Hair follicular keratinocyte (primary cell): Measurements from ENCODE around the gene CPEB4. TPM values are rescaled to one million over a fixed set of nuclear protein-coding genes. Genes with fewer than 3 reads are reported as not detected.

Experiments used
- total RNA-seq: library from RNA; depleted of rRNA; stranded (reverse); fragments of >200 nt; gene quantifications from 2 replicates; pipeline ENCODE4 v1.2.3, GENCODE V29; 2015

The CPEB4 gene
- 10.3 and 10.9 TPM in 2 replicates for total RNA-seq

DNA sequence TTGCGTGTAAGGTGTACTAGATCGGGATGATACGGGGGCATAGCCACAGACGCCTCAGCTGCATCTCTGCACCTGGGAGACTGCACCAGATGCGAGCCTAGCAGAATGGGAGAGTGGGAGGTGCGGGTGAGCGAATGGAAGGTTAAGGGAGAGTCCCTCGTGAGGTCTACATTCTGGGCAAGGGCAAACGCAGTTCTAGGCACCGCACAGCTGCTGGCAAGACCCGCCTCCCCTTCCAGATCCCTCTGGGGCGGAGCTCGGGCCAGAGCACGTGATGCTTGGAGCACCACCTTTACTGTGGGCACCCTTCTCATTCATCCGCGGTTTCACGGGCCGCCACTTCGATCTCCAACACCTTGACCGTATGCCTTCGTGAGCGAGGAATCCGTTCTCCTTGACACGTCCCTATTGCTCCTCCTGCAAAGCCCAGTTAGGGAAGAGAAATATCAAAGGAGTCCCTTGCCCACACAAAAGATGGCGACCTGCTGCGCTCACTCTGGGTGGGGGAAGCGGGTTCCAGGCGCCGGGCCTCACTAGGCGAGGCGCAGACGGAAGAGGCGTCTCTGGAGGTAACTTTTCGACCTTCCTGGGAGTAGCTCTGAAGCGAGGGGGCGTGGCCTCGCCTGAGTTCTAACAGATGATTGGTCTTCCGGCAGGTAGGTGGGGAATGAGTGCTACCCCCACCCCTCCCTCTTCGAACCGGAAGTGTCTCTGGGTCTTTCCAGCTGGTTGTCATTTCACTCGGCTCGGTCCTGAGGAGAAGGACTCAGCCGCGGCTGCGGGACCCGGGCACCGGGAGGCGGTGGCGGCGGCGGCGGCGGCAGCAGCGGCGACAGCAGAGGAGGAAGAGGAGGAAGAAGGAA lies at the start of gene CPEB4:
Gene CPEB4 (plus strand): TSS at position 740 of the 863 bp plus-strand sequence. CDS start 1,385 bp downstream, outside the sequence.

DNA sequence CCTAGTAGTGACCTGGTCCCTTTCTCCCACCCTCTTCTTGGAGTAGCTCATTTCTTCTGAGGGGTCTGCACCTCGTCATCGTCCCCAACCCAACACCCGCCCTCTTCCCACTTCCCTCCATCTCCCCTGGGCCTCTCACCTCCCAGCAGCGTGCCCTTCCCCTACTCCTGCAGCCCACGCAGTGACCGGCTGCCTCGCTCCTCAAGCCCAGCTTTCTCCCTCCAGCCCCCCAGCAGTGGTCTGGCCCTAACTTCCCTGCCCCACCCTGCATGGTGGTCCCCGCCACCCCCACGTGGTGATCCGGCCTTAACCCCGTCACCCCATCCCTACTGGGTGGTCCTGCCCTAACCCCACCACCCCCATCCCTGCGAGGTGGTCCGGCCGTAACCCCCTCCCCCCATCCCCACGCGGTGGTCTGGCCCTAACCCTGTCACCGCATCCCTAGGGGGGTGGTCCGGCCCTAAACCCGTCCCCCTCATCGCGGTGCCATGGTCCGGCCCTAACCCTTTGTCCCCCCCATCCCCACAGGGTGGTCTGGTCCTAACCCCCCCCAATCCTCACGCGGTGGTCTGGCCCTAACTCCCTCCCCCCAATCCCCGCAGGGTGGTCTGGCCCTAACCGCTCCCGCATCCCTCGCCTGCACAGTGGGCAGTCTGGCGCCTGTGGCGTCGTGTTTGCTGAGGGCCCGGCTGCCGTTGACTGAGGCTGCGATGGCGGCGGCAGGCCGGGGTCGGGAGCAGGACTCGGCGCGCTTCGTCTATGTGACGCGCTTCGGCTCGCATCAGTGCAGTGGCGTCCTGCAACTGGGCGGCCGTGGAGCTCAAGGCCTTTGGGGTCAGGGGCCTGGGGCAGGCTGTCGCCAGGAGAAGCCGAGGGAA lies 100.6 kb downstream of the CPEB4 start, which contains the start of gene C5orf47:
Gene C5orf47 (plus strand): TSS at position 617 of the 878 bp plus-strand sequence. CDS start 94 bp downstream, at position 711.

Other genes starting within 250 kb of the CPEB4 start
- gene C5orf47, start 100.8 kb downstream of the CPEB4 start, total RNA-seq, result not detected in 2 replicates
- not detected in 2 replicates for gene NSG2, start 157.4 kb downstream of the CPEB4 start, total RNA-seq